ENCODE data around the gene PDE1A. TPM values are rescaled to one million over a fixed set of nuclear protein-coding genes. Genes with fewer than 3 reads are reported as not detected.

The PDE1A gene
- total RNA-seq, 1 donor from 2014 or later: 1.1 TPM

GRCh38 chr2:182300608-182301007 lies 126.2 kb downstream of the PDE1A start:
- Mint-ChIP-seq H3K4me3 (ENCODE audit: unreplicated experiment) (no peak overlapping the region), H3K4me1 (ENCODE audit: low read depth) (peaks cover 30% of the 10 kb centered on the region), H3K27me3 (ENCODE audit: low read depth) (no peaks in the 10 kb centered on the region), H3K27ac (ENCODE audit: unreplicated experiment) (peak overlapping the region; percentile 28), H3K36me3 (ENCODE audit: low read depth) (no peaks in the 10 kb centered on the region), H3K9me3 (ENCODE audit: low read depth) (no peaks in the 10 kb centered on the region)
- no peak for DNase-seq (ENCODE audit: low spot score)
- TF ChIP-seq CTCF (IDR thresholded peaks at IDR 0.05): no peak

DNA sequence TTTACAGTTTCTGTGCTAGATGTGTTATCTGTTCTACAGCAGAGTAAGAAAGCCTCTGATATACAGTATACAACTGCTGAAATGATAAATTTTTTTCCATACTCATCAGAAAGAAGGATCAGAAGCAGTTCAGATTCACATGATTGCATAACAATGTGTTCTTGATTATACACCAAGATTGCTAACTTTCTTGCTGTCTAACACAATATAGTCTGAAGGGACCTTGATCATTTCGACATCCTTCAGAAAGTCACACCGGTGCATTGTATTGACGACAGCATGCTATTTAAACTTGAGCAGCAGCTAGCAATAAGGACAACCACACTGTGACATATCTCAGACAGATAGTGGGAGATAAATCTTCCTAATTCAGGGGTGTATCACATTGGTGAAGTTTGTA lies 127.2 kb downstream of the PDE1A start:
- H3K36me3 Mint-ChIP-seq (ENCODE audit: low read depth): no peaks in the 10 kb centered on the region

DNA sequence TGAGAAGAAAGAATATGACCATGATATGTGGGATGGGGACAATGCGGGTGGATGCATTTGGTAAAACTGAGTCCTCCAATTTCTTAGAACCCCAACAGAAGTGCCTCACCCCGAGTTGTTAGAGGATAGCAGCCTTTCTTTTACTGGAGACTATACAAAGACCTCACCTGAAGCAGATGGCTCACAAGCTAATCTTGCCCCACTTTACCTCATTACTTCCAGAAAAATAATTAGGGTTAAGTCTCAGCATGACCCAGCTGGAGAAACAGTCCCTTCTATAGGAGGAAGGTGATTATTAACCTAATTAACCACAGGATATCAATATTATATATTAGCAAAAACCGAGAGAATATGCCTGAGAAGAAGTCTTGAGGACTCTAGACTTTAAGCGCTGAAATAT lies 128.4 kb downstream of the PDE1A start:
- DNase-seq (ENCODE audit: low spot score): no peak
- Mint-ChIP-seq H3K4me3 (ENCODE audit: unreplicated experiment) (no peak overlapping the region), H3K27ac (ENCODE audit: unreplicated experiment) (no peak overlapping the region), H3K4me1 (ENCODE audit: low read depth) (peaks cover 30% of the 10 kb centered on the region), H3K36me3 (ENCODE audit: low read depth) (no peaks in the 10 kb centered on the region), H3K27me3 (ENCODE audit: low read depth) (no peaks in the 10 kb centered on the region), H3K9me3 (ENCODE audit: low read depth) (no peaks in the 10 kb centered on the region)
- no peak for TF ChIP-seq CTCF (IDR thresholded peaks at IDR 0.05)

More for the DNA sequence above, 127.2 kb downstream of the PDE1A start:
- TF ChIP-seq CTCF (IDR thresholded peaks at IDR 0.05): no peak
- Mint-ChIP-seq H3K4me1 (ENCODE audit: low read depth) (peaks cover 30% of the 10 kb centered on the region), H3K27me3 (ENCODE audit: low read depth) (no peaks in the 10 kb centered on the region), H3K4me3 (ENCODE audit: unreplicated experiment) (no peak overlapping the region), H3K27ac (ENCODE audit: unreplicated experiment) (no peak overlapping the region), H3K9me3 (ENCODE audit: low read depth) (no peaks in the 10 kb centered on the region)
- DNase-seq (ENCODE audit: low spot score): no peak

- H3K36me3 Mint-ChIP-seq (ENCODE audit: low read depth): no peaks in the 10 kb centered on the region
- TF ChIP-seq CTCF (IDR thresholded peaks at IDR 0.05): no peak
- no peak overlapping the region for H3K27ac Mint-ChIP-seq (ENCODE audit: unreplicated experiment)
- peaks cover 3% of the 10 kb centered on the region for H3K4me1 Mint-ChIP-seq (ENCODE audit: low read depth)
- no peak for DNase-seq (ENCODE audit: low spot score)
- H3K27me3 Mint-ChIP-seq (ENCODE audit: low read depth): no peaks in the 10 kb centered on the region
- no peak overlapping the region for H3K4me3 Mint-ChIP-seq (ENCODE audit: unreplicated experiment)
- peaks cover 3% of the 10 kb centered on the region for H3K9me3 Mint-ChIP-seq (ENCODE audit: low read depth)
Measured at GRCh38 chr2:182291296-182291695, 135.5 kb downstream of the PDE1A start.

DNA sequence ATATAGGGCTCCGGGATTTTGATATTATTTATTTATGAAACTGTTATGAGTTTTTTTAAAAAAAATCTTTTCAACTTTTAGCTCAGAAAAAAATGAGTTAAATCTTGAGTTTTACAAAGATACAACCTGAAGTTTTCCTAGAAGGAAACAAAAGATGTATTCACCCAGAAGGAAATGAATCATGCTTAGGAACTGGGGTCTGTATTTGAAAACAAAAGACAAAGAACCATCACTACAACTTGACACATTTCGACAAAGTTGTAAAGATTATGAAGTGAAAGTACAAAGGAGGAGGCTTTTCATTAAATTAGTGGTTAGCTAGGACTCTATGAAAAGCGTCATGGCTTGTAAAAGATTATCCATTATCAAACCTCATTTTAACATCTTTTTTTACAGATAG lies 143.3 kb downstream of the PDE1A start:
- Mint-ChIP-seq H3K36me3 (ENCODE audit: low read depth) (no peaks in the 10 kb centered on the region), H3K4me1 (ENCODE audit: low read depth) (peaks cover 14% of the 10 kb centered on the region), H3K9me3 (ENCODE audit: low read depth) (peaks cover 3% of the 10 kb centered on the region), H3K27ac (ENCODE audit: unreplicated experiment) (no peak overlapping the region), H3K27me3 (ENCODE audit: low read depth) (no peaks in the 10 kb centered on the region), H3K4me3 (ENCODE audit: unreplicated experiment) (no peak overlapping the region)
- no peak for DNase-seq (ENCODE audit: low spot score)
- no peak for TF ChIP-seq CTCF (IDR thresholded peaks at IDR 0.05)

Measured in chondrocyte (in vitro differentiated cells).